HepG2 (cell line): ENCODE results near the gene MFSD2B. TPM values are rescaled to one million over a fixed set of nuclear protein-coding genes. Genes with fewer than 3 reads are reported as not detected.

Experiments used
- CREBL2 ChIP-seq: sonication (generic); formaldehyde crosslinking; IDR thresholded peaks from 2 replicates; pipeline ENCODE4 v1.8.1; 2023; ENCODE audit warnings: missing genetic modification reagents, mild to moderate bottlenecking, borderline replicate concordance
- GMEB1 ChIP-seq: sonication (generic); formaldehyde crosslinking; IDR thresholded peaks from 2 replicates; pipeline ENCODE4 v1.5.1; 2020; ENCODE audit warnings: missing genetic modification reagents, mild to moderate bottlenecking, borderline replicate concordance
- NFE2L1 ChIP-seq: sonication (generic); formaldehyde crosslinking; IDR thresholded peaks from 2 replicates; pipeline ENCODE4 v1.4.0; 2020; ENCODE audit warnings: missing genetic modification reagents, mild to moderate bottlenecking, borderline replicate concordance
- RXRA ChIP-seq: sonication (generic); formaldehyde crosslinking; IDR thresholded peaks from 2 replicates; pipeline ENCODE4 v1.5.1; 2020; ENCODE audit warnings: missing genetic modification reagents
- ZBTB20 ChIP-seq: sonication (generic); formaldehyde crosslinking; IDR thresholded peaks from 2 replicates; pipeline ENCODE4 v1.8.1; 2023; ENCODE audit warnings: missing genetic modification reagents, low read depth, mild to moderate bottlenecking, borderline replicate concordance
- ZBTB40 ChIP-seq, 2 experiments: fragments of 450-650 bp in 1 of 2; sonication (generic) in 1 of 2; formaldehyde crosslinking in 1 of 2; IDR thresholded peaks; 2 replicates each; pipeline versions ENCODE4 v1.6.1 to v1.8.0; 2016 to 2022; ENCODE audit warnings: antibody characterized with exemption in 1 of 2, mild to moderate bottlenecking in 1 of 2, missing genetic modification reagents in 1 of 2
- ZNF225 ChIP-seq: sonication (generic); formaldehyde crosslinking; IDR thresholded peaks from 2 replicates; pipeline ENCODE4 v1.4.0; 2020; ENCODE audit warnings: mild to moderate bottlenecking, missing genetic modification reagents
- ZNF263 ChIP-seq: sonication (generic); formaldehyde crosslinking; IDR thresholded peaks from 2 replicates; pipeline ENCODE4 v1.4.0; 2020; ENCODE audit warnings: missing genetic modification reagents
- ZNF432 ChIP-seq: sonication (generic); formaldehyde crosslinking; IDR thresholded peaks from 2 replicates; pipeline ENCODE4 v1.5.0; 2020; ENCODE audit warnings: missing genetic modification reagents, mild to moderate bottlenecking, borderline replicate concordance
- ZNF543 ChIP-seq: sonication (generic); formaldehyde crosslinking; IDR thresholded peaks from 2 replicates; pipeline ENCODE4 v1.4.0; 2020; ENCODE audit warnings: mild to moderate bottlenecking, missing genetic modification reagents
- ZNF660 ChIP-seq: sonication (generic); formaldehyde crosslinking; IDR thresholded peaks from 2 replicates; pipeline ENCODE4 v1.5.1; 2020; ENCODE audit warnings: mild to moderate bottlenecking, low read depth, missing genetic modification reagents, borderline replicate concordance
- ZNF687 ChIP-seq: sonication (generic); formaldehyde crosslinking; IDR thresholded peaks from 2 replicates; pipeline ENCODE4 v1.5.1; 2020; ENCODE audit warnings: mild to moderate bottlenecking, missing genetic modification reagents, moderate library complexity
- ZNF777 ChIP-seq: sonication (generic); formaldehyde crosslinking; IDR thresholded peaks from 2 replicates; pipeline ENCODE4 v1.4.0; 2020; ENCODE audit warnings: missing genetic modification reagents
- polyA plus RNA-seq, 8 experiments: library from polyadenylated mRNA; depleted of rRNA in 3 of 8; stranded (reverse) in 7 of 8; unstranded in 1 of 8; fragments of >200 nt; fragmentation: Illumina TruSeq in 4 of 8; extraction: Trizol in 4 of 8; gene quantifications; 2 replicates each; pipeline versions ENCODE4 v1.2.1 to v1.2.3, GENCODE V29; 2011 to 2016; ENCODE audit warnings: low read depth in 4 of 8, missing spikeins in 1 of 8, mixed read lengths in 1 of 8; ENCODE audit not compliant: insufficient read depth in 1 of 8
- total RNA-seq, 5 experiments: library from RNA; depleted of rRNA; stranded (reverse); fragments of >200 nt; fragmentation: Illumina TruSeq; extraction: Trizol; gene quantifications; 2 replicates each; pipeline ENCODE4 v1.2.3, GENCODE V29; 2016; ENCODE audit warnings: low read depth in 1 of 5

Gene MFSD2B
- total and polyA plus RNA-seq, 2 of the 13 experiments (the other 11 are each of a cell fraction or from before 2014, with no cell fraction given) = 0.21 to 0.93 TPM

GRCh38 chr2:24016376-24016761, 6.5 kb downstream of the MFSD2B start (continued):
- TF ChIP-seq CREBL2 (CRISPR knock-in tag) (no peak), ZNF432 (CRISPR knock-in tag) (no peak), ZNF660 (CRISPR knock-in tag) (no peak), GMEB1 (no peak), ZNF543 (CRISPR knock-in tag) (no peak), ZNF263 (CRISPR knock-in tag) (no peak), ZNF225 (CRISPR knock-in tag) (no peak), NFE2L1 (CRISPR knock-in tag) (no peak), ZBTB20 (CRISPR knock-in tag) (no peak), RXRA (CRISPR knock-in tag) (peak; percentile 7; the same call in 1 of the 2 replicates), ZNF777 (CRISPR knock-in tag) (no peak), ZBTB40 (IDR thresholded peaks at IDR 0.05) (no peak), ZBTB40 (CRISPR knock-in tag; IDR thresholded peaks at IDR 0.05) (0 out of 2 replicates have a peak, but pooled peaks have one; percentile 10), ZNF687 (CRISPR knock-in tag) (peak; percentile 75)
